GM19193 (cell line): ENCODE measurements around the gene CTNND1.

Experiments
- POLR2A ChIP-seq: IDR thresholded peaks from 4 replicates; pipeline ENCODE4 v1.6.1; 2011; ENCODE audit not compliant: insufficient read depth, insufficient read length; ENCODE audit errors: extremely low read depth

CTNND1 gene

DNA sequence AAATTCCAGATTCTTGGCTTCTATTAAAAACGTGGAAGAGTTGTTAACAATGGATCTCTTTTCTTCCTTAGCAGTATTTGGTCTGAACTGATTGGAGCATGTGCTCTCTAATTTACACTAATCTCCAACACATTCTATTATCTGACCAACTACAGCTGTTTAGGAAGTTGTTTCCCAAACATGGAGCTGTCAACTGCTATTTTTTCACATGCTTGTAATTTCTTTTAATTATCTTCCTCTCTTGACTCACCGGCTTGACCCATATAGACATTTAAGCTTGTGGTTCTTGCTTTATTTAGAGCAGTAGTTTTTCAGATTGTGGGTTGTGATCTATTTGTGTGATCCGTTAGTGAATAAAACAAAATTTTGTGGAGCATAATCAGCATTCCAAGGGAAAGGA, 40.8 kb downstream of the CTNND1 start:
- TF ChIP-seq POLR2A = no peak

DNA sequence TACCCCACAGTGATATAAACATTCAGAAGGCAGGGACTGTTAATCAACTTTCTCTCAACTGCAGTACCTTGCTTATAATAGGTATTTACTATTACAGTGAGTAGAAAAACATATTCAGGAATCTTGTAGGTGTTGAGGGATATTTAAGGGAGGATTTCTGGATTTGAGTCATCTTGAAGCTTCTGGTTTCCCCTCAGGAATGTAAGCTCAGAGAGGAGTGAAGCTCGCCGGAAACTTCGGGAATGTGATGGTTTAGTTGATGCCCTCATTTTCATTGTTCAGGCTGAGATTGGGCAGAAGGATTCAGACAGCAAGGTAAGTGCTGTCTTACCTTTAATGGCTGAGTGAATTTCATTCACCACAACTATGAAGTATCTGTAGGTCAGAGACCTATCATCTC, 42.9 kb downstream of the CTNND1 start:
- TF ChIP-seq POLR2A = no peak

DNA sequence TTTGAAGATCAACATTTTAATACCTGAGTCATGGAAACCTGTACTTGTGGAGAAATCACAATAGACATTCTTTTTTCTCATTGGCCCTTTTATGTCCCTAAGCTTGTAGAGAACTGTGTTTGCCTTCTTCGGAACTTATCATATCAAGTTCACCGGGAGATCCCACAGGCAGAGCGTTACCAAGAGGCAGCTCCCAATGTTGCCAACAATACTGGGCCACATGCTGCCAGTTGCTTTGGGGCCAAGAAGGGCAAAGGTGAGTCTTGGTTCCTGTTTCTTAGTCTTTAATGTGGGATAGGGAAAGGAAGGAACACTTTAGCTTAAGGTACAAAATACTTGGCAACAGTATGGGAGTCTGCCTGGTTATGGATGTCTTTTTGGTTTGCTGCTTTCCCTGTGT, 44.2 kb downstream of the CTNND1 start:
- TF ChIP-seq POLR2A = no peak

DNA sequence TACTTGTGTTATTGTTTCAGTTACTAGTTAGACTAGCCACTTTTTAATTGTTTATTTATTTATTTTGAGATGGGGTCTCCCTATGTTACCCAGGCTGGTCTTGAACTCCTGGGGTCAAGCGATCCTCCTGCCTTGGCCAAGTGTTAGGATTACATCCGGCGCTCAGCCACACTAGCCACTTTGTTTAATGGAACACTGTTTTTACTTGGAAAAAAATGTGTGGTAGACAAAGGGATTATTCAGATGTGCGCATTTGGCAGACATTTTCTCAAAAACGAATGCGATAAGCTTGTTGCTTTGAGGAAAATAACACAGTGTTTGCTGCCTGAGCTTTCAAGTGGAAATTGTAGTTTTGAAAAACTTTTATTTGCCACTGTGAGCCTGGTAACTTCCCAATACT, 51.0 kb downstream of the CTNND1 start:
- TF ChIP-seq POLR2A = no peak

DNA sequence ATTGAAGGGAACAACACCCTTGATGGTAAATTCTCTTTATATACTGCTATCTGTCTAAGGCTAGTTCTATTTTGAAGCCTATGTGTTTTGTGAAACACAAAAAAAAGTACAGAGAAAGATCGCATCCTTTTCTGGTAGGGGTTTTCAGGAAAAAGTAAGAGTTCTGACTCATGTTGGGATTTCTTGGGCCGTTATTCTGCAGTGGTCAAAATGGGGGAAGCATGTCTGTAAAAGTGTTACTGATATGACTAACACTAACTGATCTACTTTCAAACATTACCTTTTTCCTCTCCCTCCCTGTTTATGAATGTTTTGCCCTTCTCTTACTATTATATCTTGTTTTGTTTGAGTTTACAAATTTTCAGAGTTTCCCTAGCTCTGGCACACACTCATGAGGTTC, 53.9 kb downstream of the CTNND1 start:
- TF ChIP-seq POLR2A = no peak

DNA sequence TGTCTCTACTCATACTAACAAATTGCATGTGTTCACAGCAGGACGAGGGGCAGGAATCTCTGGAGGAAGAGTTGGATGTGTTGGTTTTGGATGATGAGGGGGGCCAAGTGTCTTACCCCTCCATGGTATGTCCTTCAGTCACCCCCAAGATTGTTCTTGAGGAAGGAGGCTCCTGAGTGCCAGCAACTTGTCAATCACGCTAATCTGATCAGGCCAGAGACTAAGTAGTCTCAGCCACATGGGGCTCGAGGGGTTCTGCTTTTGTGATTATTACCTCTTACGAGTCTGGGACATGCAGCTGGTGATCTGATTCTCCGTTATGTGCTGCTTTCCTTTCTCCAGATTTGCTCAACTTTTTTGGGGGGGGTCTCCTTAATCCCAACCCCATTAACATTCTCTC, 54.3 kb downstream of the CTNND1 start:
- no peak for TF ChIP-seq POLR2A

DNA sequence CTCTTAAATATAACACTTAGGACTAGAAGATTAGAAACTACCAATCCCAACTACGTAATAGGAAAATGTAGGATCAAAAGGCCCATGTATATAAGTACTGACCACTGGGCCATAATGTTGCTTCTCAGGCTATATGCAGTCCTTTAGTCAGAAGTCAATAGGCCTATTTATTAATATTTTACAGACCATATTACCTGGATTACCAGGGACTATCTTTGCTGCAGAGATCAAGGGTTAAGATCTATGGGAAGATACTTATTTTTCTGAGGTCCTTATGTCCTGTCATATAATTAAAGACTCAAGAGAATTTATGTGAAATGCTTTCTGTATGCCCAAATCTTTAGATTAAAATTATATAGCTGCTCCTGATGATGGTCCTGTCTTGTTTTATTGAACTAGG, 57.2 kb downstream of the CTNND1 start:
- no peak for TF ChIP-seq POLR2A

DNA sequence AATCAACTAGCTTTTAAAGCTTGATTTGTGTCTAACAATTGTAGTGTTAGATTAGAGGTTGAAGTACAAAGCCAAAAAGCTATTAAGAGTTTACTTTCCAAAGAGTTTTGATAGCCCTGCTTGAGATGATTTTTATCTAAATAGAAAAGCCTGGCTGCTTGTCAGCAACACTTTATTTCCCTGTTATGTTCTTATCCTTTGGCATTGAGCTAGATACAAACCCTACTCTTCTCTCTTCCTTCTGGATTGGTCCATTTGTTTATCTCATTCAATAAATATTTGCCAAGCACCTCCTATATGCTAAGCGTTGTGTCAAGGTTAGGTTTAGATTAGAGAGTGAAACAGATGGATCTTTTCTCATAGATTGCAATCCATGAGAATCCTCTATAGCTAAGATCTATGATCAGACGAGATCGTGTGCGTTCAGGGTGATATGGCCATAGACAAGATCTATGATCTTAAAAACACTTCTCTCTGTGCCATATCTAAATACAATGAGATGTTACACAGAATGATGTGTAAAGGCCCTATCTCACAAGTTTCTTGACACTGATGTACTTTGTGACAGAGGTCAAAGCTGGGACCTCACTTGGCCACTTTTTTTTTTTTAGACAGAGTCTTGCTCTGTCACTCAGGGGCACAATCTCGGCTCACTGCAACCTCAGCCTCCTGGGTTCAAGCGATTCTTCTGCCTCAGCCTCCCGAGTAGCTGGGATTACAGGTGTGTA, 57.8 kb downstream of the CTNND1 start:
- no peak for TF ChIP-seq POLR2A

DNA sequence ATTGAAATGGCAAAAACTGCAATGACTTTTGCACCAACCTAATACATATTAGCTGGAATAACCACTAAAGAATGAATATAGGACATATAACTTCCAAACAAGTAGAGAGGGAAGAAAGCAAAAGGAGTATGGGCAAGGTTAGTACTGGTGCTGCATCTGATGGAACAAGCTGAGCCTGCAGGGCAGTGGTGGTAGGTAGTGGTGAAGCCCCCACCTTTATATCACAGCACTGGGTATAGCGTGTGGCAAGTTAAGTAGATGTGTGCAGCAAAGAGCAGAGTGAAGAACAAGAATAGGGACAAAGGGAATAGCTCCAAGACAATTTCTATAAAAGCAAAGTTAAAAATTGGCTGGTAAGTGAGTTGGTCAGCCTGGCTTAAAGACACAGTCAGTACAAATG, 62.3 kb downstream of the CTNND1 start:
- no peak for TF ChIP-seq POLR2A

DNA sequence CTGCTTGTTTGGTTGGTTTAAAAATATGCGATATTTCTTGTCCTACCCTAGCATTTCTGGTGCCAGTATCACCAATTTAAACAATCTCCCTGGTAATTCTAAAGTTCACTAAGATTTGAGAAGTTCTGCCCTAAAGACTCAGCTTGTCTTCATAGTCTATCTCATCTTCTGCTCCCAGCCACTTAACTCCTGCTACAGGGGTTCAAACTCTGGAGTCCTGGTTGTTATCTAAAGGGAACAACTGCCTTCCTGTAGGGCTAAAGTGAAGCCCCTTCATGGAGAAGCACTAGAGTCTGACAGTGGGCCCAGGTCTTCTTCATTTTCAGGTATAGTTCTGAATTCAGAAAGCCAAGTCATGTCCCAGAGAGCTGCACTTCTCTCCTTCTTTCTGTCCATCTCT, 73.2 kb downstream of the CTNND1 start:
- TF ChIP-seq POLR2A = no peak

DNA sequence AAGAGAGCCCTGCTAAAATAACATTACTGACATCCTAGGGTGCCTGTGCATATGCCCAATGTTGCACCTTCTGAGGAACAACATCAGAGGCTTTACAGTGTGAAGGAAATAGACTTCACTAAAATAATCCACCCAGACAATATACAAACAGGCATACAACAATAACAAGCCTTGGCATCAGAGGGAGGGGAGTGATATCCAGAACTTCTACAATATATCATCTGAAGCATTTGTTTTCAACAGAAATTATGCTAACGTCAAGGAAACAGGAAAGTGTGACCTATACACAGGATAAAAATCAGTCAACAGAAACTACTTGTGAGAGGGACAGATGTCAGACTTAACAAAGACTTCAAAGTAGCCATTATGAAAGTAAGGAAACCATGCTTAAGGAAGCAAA, 81.3 kb downstream of the CTNND1 start:
- no peak for TF ChIP-seq POLR2A

DNA sequence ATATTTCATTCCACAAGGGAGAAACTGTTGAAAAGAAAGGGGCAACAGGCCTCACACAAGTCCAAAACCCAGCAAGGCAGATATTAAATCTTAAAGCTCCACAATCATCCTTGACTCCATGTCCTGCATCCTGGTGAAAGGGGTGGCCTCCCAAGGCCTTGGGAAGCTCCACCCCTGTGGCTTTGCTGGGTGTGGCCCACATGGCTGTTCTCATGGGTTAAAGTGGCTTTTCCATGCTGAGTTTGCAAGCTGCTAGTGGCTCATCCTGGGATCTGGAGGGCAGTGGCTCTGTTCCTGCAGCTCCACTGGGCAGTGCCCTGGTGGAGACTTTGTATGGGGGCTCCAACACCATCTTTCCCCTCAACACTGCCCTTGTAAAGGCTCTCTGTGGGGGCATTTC, 106.4 kb downstream of the CTNND1 start:
- no peak for TF ChIP-seq POLR2A

DNA sequence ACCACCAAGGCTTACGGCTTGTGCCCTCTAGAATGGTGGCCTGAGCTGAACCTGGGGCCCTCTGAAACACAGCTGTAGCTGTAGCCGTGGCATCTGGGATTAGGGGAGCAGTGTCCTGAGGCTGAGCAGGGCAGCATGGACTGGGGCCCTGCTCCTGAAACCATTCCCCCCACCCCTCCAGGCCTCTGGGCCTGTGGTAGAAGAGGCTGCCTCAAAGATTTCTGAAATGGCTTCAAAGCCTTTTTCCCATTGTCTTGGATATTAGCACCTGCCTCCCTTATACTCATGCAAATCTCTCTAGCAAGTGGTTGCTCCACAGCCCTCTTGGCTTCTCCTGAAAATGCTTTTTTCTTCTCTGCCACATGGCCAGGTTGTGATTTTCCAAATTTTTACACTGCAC, 106.9 kb downstream of the CTNND1 start:
- TF ChIP-seq POLR2A = no peak
